HFF-Myc (cell line): Measurements from ENCODE around the gene SCIMP.
"Not testable (repeated sequence)": the region's sequence is repeated elsewhere in the genome, so short reads cannot be mapped to it uniquely, and the experiment has no call there.

Experiments
- DNase-seq: peaks from one replicate; pipeline ENCODE4 v3.0.0-alpha.2; 2011; ENCODE audit warnings: low read depth; ENCODE audit errors: extremely low read depth
- H3K4me3 ChIP-seq: replicated peaks from 2 replicates; pipeline ENCODE4 v1.5.1; 2011; ENCODE audit warnings: low read depth, mild to moderate bottlenecking, control low read depth, low read length
- TF ChIP-seq, protein P1 (sequence below): IDR thresholded peaks from 2 replicates; pipeline ENCODE4 v1.5.1; 2012; ENCODE audit warnings: mild to moderate bottlenecking, low read depth, low read length, control low read depth; ENCODE audit errors: missing control alignments

Gene SCIMP

GRCh38 chr17:5220074-5220473 is 14.6 kb downstream of the SCIMP start:
- H3K4me3 ChIP-seq: no peak overlapping the region
- TF ChIP-seq, protein P1, sequence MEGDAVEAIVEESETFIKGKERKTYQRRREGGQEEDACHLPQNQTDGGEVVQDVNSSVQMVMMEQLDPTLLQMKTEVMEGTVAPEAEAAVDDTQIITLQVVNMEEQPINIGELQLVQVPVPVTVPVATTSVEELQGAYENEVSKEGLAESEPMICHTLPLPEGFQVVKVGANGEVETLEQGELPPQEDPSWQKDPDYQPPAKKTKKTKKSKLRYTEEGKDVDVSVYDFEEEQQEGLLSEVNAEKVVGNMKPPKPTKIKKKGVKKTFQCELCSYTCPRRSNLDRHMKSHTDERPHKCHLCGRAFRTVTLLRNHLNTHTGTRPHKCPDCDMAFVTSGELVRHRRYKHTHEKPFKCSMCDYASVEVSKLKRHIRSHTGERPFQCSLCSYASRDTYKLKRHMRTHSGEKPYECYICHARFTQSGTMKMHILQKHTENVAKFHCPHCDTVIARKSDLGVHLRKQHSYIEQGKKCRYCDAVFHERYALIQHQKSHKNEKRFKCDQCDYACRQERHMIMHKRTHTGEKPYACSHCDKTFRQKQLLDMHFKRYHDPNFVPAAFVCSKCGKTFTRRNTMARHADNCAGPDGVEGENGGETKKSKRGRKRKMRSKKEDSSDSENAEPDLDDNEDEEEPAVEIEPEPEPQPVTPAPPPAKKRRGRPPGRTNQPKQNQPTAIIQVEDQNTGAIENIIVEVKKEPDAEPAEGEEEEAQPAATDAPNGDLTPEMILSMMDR: no peak

GRCh38 chr17:5219536-5219935 is 15.1 kb downstream of the SCIMP start:
- no peak for DNase-seq
- TF ChIP-seq, protein P1: no peak
- H3K4me3 ChIP-seq: no peak overlapping the region

More at GRCh38 chr17:5220074-5220473, 14.6 kb downstream of the SCIMP start:
- DNase-seq: no peak

DNA sequence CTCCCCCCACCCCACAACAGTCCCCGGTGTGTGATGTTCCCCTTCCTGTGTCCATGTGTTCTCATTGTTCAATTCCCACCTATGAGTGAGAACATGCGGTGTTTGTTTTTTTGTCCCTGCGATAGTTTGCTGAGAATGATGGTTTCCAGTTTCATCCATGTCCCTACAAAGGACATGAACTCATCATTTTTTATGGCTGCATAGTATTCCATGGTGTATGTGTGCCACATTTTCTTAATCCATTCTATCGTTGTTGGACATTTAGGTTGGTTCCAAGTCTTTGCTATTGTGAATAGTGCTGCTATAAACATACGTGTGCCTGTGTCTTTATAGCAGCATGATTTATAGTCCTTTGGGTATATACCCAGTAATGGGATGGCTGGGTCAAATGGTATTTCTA is 17.1 kb downstream of the SCIMP start:
- DNase-seq, H3K4me3 ChIP-seq: not testable (repeated sequence)

DNA sequence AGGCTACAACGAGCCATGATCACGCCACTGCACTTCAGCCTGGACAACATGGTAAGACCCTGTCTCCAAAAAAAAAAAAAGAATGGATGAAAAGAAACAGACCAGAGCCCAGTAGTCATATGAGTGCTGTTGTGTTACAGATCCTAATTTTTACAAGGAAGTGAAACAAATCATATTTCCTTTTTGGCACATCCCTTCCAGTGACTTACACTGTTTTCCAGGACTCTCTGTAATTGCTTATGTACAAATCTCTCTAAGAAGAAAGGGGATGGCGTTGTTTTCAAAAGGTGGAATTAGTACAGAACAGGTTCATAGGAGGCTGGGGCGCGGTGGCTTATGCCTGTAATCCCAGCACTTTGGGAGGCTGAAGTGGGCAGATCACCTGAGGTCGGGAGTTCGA is 23.2 kb downstream of the SCIMP start:
- H3K4me3 ChIP-seq: no peak overlapping the region
- DNase-seq: no peak
- TF ChIP-seq, protein P1: no peak

DNA sequence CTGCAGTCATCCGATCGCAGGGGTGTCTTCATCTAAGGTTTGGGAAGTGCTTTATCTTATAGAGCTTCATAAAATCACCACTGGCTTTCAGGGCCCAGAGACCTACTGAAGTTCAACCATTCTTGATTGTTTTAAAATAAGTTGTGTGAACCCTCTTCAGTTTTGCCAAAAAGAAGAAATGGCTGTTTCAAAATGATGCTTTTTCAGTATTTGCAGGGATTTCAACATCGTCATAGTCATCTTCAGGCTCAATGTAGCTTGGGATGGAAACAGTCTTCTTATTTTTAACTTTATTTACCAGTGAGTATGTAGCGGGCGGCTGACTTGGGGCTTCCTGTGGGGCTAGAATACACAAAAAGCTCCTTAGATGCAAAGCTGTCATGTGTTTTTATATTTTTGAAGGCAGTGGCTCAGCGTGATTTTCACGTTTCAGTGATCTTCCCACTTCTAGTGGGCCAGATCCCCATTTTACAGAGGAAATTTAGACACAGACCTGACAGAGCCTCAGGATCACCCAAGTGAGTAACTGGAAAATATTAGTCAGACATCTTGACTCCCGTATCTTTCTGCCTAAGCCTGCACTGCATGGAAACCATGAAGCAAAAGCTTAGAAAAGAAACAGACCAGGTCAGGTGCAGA is 23.9 kb downstream of the SCIMP start:
- DNase-seq: no peak
- no peak overlapping the region for H3K4me3 ChIP-seq
- TF ChIP-seq, protein P1: no peak

GRCh38 chr17:5210091-5210490 is 24.6 kb downstream of the SCIMP start:
- TF ChIP-seq, protein P1: no peak
- H3K4me3 ChIP-seq: no peak overlapping the region
- DNase-seq: no peak

DNA sequence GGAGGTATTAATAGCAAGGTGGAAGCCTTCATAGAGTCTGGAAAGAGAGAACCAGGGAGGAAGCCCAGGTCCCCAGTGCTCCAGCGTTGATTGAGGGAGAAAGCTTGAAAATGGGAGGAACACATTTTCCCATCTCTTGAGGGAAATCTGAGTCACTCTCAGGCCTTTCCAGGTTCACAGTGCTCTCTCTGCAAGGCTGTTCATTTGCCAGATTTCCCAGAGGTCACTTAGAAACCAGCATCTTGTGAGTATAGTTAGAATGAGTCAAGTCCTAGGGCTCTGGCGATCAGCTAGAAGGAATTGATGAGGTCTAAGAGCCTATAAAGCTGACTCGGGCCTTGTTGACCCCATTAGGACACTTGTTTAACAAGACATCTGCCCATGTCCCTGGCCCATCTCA is 25.3 kb downstream of the SCIMP start:
- TF ChIP-seq, protein P1: no peak
- no peak overlapping the region for H3K4me3 ChIP-seq
- no peak for DNase-seq
